Activated CD8-positive, alpha-beta T cell treated with anti-CD3 and anti-CD28 coated beads for 36 hours (primary cell): ENCODE data around the gene CABLES1. TPM values are rescaled to one million over a fixed set of nuclear protein-coding genes. Genes with fewer than 3 reads are reported as not detected.

ENCODE experiments used
- ATAC-seq: fragments of 200-7000 bp; cut with Tn5 transposase; one replicate; pipeline ENCODE4 v1.10.0; 2021; ENCODE audit warnings: mild to moderate bottlenecking, moderate library complexity
- CTCF ChIA-PET: fragments of 350-600 bp; sonication (Branson Sonifier 250); formaldehyde crosslinking; loops from one replicate; lab custom pipeline; 2021; ENCODE audit warnings: antibody characterized with exemption; lab: Charles Lee
- POLR2A ChIA-PET: fragments of 350-600 bp; sonication (Branson Sonifier 250); formaldehyde crosslinking; loops from one replicate; lab custom pipeline; 2021; ENCODE audit warnings: antibody characterized with exemption; lab: Charles Lee
- DNase-seq: peaks from one replicate; pipeline ENCODE4 v3.0.0-alpha.2; 2020
- H3K27ac Mint-ChIP-seq: one replicate; pipeline ENCODE4 v1.8.0; 2021; ENCODE audit warnings: mild to moderate bottlenecking, mixed read lengths
- H3K27me3 Mint-ChIP-seq: one replicate; pipeline ENCODE4 v1.8.0; 2021; ENCODE audit warnings: mixed read lengths
- H3K36me3 Mint-ChIP-seq: one replicate; pipeline ENCODE4 v1.8.0; 2021; ENCODE audit warnings: low read depth, mixed read lengths
- H3K4me1 Mint-ChIP-seq: one replicate; pipeline ENCODE4 v1.8.0; 2021; ENCODE audit warnings: low read depth, mixed read lengths
- H3K4me3 Mint-ChIP-seq: one replicate; pipeline ENCODE4 v1.8.0; 2021; ENCODE audit warnings: mild to moderate bottlenecking, moderate library complexity, mixed read lengths
- H3K9me3 Mint-ChIP-seq: one replicate; pipeline ENCODE4 v1.8.0; 2021; ENCODE audit warnings: mixed read lengths
- CTCF ChIP-seq: fragments of 200-600 bp; IDR thresholded peaks from one replicate; pipeline ENCODE4 v1.8.0; 2022; ENCODE audit warnings: antibody characterized with exemption, mild to moderate bottlenecking
- intact Hi-C: fragments of 100-400 bp; cut with micrococcal nuclease; formaldehyde crosslinking; loops from one replicate; pipeline ENCODE4 v1.10.0; 2022
- total RNA-seq, 2 experiments: library from RNA; stranded (reverse); gene quantifications; one replicate each; pipeline ENCODE4 v1.2.3, GENCODE V29; 2021

Gene CABLES1
- total RNA-seq, 2 experiments from 2014 or later: 1.8 to 2.0 TPM

GRCh38 chr18:23113576-23113975 lies 21.7 kb upstream of the CABLES1 start:
- ATAC-seq: no peak
- no peak overlapping the region for H3K27ac Mint-ChIP-seq

GRCh38 chr18:23114171-23114881 lies 21.0 kb upstream of the CABLES1 start:
- POLR2A ChIA-PET: no interaction called here
- intact Hi-C loops: no loop called here
- Mint-ChIP-seq H3K27ac (no peak overlapping the region), H3K27me3 (peaks cover 2% of the 10 kb centered on the region), H3K4me1 (peaks cover 13% of the 10 kb centered on the region), H3K4me3 (no peak overlapping the region), H3K9me3 (peaks cover 3% of the 10 kb centered on the region), H3K36me3 (no peaks in the 10 kb centered on the region)
- TF ChIP-seq CTCF: no peak
- ATAC-seq: no peak
- no peak for DNase-seq
- CTCF ChIA-PET: interaction anchor here (1.3 kb wide), 1 partner anchor 17 kb away, joined by 3 read pairs; no protein-coding TSS in a partner anchor

More at GRCh38 chr18:23113576-23113975, 21.7 kb upstream of the CABLES1 start:
- intact Hi-C loops: no loop called here
- ChIA-PET POLR2A (no interaction called here), CTCF (interaction anchor here (1.3 kb wide), 1 partner anchor 18 kb away, joined by 3 read pairs; no protein-coding TSS in a partner anchor)
- Mint-ChIP-seq H3K4me1 (peaks cover 13% of the 10 kb centered on the region), H3K4me3 (no peak overlapping the region), H3K36me3 (no peaks in the 10 kb centered on the region), H3K27me3 (peaks cover 2% of the 10 kb centered on the region), H3K9me3 (peaks cover 3% of the 10 kb centered on the region)
- no peak for DNase-seq
- no peak for TF ChIP-seq CTCF

- H3K4me3 Mint-ChIP-seq: no peak overlapping the region
- CTCF ChIA-PET: no interaction called here
Measured at GRCh38 chr18:23114911-23115310, 20.4 kb upstream of the CABLES1 start.

GRCh38 chr18:23115683-23116096 lies 19.6 kb upstream of the CABLES1 start:
- no peak overlapping the region for H3K27ac Mint-ChIP-seq
- DNase-seq (no peak), ATAC-seq (no peak)
- intact Hi-C loops: no loop called here
- H3K4me3 Mint-ChIP-seq: no peak overlapping the region
- no peaks in the 10 kb centered on the region for H3K36me3 Mint-ChIP-seq
- POLR2A ChIA-PET: no interaction called here
- peaks cover 13% of the 10 kb centered on the region for H3K4me1 Mint-ChIP-seq
- peaks cover 3% of the 10 kb centered on the region for H3K9me3 Mint-ChIP-seq
- no peak for TF ChIP-seq CTCF
- CTCF ChIA-PET: no interaction called here
- H3K27me3 Mint-ChIP-seq: peaks cover 2% of the 10 kb centered on the region

More at GRCh38 chr18:23114911-23115310, 20.4 kb upstream of the CABLES1 start:
- POLR2A ChIA-PET: no interaction called here
- Mint-ChIP-seq H3K36me3 (no peaks in the 10 kb centered on the region), H3K27ac (no peak overlapping the region), H3K4me1 (peaks cover 13% of the 10 kb centered on the region), H3K9me3 (peaks cover 3% of the 10 kb centered on the region), H3K27me3 (peaks cover 2% of the 10 kb centered on the region)
- TF ChIP-seq CTCF: no peak
- no peak for DNase-seq
- ATAC-seq: no peak
- intact Hi-C loops: no loop called here

GRCh38 chr18:23121133-23121532 lies 14.2 kb upstream of the CABLES1 start:
- ChIA-PET POLR2A (no interaction called here), CTCF (interaction anchor here (0.6 to 1.3 kb wide), 2 partner anchors 61 to 290 kb away, joined by 3 to 4 read pairs; no protein-coding TSS in a partner anchor)
- Mint-ChIP-seq H3K4me3 (no peak overlapping the region), H3K4me1 (no peaks in the 10 kb centered on the region), H3K27ac (no peak overlapping the region), H3K27me3 (peaks cover 2% of the 10 kb centered on the region), H3K9me3 (no peaks in the 10 kb centered on the region), H3K36me3 (no peaks in the 10 kb centered on the region)
- ATAC-seq: no peak
- intact Hi-C loops: no loop called here
- no peak for TF ChIP-seq CTCF
- no peak for DNase-seq
